ENCODE results near the gene ALDH5A1.

GRCh38 chr6:24472181-24472580 is 22.6 kb upstream of the ALDH5A1 start:
- TF ChIP-seq REST (IDR thresholded peaks at IDR 0.05; ENCODE audit: insufficient read depth in 1 of 2, low read depth in 2 of 2, low read length in 2 of 2) (no peak), POLR2AphosphoS5 (IDR thresholded peaks at IDR 0.05; ENCODE audit: low read depth, low read length) (no peak), SIN3A (IDR thresholded peaks at IDR 0.05; ENCODE audit: borderline replicate concordance, insufficient read depth, low read length) (no peak), TAF1 (IDR thresholded peaks at IDR 0.05; ENCODE audit: borderline replicate concordance, insufficient read depth, low read length) (no peak)

All from PFSK-1 (cell line).